SH-SY5Y (cell line): ENCODE data around the gene TMEM236.

Experiments used
- GATA2 ChIP-seq: IDR thresholded peaks from 2 replicates; pipeline ENCODE4 v1.6.1; 2011; ENCODE audit warnings: mild to moderate bottlenecking, low read depth, low read length
- GATA3 ChIP-seq: IDR thresholded peaks from 2 replicates; pipeline ENCODE4 v1.6.1; 2011; ENCODE audit warnings: low read depth, mild to moderate bottlenecking, low read length, moderate library complexity

TMEM236 gene

GRCh38 chr10:17842641-17843040 is 90.6 kb downstream of the TMEM236 start:
- TF ChIP-seq GATA2 (no peak), GATA3 (no peak)

- TF ChIP-seq GATA3 (no peak), GATA2 (no peak)
Measured at GRCh38 chr10:17847585-17848296, 95.7 kb downstream of the TMEM236 start.

- no peak for TF ChIP-seq GATA2
- TF ChIP-seq GATA3 = no peak
Measured at GRCh38 chr10:17848646-17849045, 96.6 kb downstream of the TMEM236 start.
